Tibial nerve (tissue), 4 donors: ENCODE measurements around the gene GMDS.

Experiments
- EP300 ChIP-seq, 2 donors: sonication (generic); formaldehyde crosslinking; IDR thresholded peaks; one replicate each; pipeline ENCODE4 v1.6.1; 2017; ENCODE audit warnings: antibody characterized with exemption in 2 of 2, mild to moderate bottlenecking in 1 of 2
- TF ChIP-seq, protein P1 (sequence below), 5 experiments: fragments of 200-600 bp in 3 of 5; fragments of 450-650 bp in 2 of 5; sonication (generic) in 3 of 5; IDR thresholded peaks; one replicate each; pipeline ENCODE4 v1.5.1; 2016 to 2019; ENCODE audit warnings: antibody characterized with exemption in 5 of 5, mild to moderate bottlenecking in 3 of 5, moderate library complexity in 2 of 5

DNA sequence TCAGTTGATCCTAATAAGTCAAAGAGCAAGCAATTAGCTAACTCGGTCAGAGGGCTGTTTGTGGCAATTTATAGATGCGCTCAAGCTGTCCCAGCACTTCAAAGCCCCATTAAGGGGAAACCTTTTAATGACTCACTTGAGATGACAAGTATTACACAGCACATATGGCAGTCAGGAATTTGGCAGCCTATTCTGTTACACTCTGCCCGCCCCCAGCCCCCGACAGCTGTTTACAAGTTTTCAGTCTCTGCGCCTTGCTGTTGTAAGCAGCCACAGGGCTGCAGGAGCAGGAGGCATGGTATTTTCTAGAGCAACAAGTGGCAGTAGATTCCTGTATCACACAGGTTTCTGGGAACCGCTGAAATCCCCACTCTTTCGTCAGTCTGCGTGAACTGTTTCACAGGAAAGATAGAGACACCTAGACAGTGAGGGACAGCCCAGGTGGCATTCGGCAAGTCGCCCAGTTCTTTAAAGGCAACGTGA is 372.7 kb downstream of the GMDS start:
- no peak for TF ChIP-seq EP300 (IDR thresholded peaks at IDR 0.05)
- TF ChIP-seq, protein P1, sequence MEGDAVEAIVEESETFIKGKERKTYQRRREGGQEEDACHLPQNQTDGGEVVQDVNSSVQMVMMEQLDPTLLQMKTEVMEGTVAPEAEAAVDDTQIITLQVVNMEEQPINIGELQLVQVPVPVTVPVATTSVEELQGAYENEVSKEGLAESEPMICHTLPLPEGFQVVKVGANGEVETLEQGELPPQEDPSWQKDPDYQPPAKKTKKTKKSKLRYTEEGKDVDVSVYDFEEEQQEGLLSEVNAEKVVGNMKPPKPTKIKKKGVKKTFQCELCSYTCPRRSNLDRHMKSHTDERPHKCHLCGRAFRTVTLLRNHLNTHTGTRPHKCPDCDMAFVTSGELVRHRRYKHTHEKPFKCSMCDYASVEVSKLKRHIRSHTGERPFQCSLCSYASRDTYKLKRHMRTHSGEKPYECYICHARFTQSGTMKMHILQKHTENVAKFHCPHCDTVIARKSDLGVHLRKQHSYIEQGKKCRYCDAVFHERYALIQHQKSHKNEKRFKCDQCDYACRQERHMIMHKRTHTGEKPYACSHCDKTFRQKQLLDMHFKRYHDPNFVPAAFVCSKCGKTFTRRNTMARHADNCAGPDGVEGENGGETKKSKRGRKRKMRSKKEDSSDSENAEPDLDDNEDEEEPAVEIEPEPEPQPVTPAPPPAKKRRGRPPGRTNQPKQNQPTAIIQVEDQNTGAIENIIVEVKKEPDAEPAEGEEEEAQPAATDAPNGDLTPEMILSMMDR (IDR thresholded peaks at IDR 0.05), result no peak
